GM18909 (cell line): ENCODE measurements around the gene SH3PXD2B.

Experiments used
- ATAC-seq: cut with Tn5 transposase; IDR thresholded peaks from one replicate; pipeline ENCODE4 v1.9.1; 2021; ENCODE audit warnings: mild to moderate bottlenecking; ENCODE audit not compliant: unreplicated experiment, poor library complexity

The SH3PXD2B gene

GRCh38 chr5:172454358-172455086 lies at the start of gene SH3PXD2B:
TSS of gene SH3PXD2B (minus strand) at chr5:172454525. CDS start at chr5:172454352, 173 bp downstream.
- ATAC-seq: no peak

DNA sequence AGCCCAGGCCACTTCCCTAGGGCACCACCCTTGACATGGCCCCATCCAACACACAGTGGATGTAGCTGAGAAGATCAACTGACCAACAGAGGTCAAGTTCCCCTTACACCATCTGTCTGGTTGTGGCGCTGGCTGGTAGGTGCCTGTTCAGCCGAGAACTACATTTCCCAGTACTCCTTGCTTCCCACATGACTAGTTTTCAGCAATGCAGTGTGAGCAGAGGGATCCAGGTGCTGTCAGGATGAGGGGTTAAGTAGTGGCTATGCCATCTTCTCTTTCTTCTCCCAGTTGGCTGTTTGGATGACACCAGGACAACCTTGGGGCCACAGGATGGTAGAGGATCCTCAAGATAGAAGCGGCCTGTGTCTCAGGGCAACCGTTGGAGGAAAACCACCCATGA lies 48.6 kb upstream of the SH3PXD2B start:
- ATAC-seq: no peak

DNA sequence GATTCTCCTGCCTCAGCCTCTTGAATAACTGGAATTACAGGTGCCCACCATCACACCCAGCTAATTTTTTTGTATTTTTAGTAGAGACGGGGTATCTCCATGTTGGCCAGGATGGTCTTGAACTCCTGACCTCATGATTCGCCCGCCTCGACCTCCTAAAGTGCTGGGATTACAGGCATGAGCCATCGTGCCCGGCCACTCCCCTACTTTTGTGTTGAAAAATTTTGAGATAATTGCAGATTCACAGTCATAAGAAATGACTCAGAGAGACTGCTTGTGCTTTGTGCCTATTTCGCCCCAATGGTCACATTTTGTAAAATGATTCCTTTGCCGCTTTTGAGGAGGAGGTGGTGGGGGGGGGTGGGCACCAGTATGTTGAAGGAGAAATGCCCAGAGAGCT lies 48.1 kb upstream of the SH3PXD2B start:
- ATAC-seq: no peak

- no peak for ATAC-seq
These were observed 47.5 kb upstream of the SH3PXD2B start for GRCh38 chr5:172501708-172502320.

DNA sequence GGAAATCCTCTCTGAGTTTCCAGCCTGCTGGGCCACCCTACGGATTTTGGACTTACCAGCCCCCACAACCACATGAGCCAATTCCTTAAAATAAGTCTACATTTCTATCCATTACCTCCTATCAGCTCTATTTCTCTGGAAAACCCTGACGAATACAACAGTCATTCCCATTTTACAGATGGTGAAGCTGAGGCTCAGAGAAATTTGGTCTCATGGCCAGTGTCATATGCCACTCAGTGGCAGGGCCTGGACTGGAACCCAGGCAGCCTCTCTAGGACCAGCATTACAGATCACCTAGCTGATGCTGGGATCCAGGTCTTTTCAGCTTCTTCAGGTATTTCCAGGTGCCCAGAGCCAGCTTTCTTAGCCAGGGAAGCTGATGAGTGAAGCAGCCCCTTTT lies 45.0 kb upstream of the SH3PXD2B start:
- ATAC-seq: no peak

DNA sequence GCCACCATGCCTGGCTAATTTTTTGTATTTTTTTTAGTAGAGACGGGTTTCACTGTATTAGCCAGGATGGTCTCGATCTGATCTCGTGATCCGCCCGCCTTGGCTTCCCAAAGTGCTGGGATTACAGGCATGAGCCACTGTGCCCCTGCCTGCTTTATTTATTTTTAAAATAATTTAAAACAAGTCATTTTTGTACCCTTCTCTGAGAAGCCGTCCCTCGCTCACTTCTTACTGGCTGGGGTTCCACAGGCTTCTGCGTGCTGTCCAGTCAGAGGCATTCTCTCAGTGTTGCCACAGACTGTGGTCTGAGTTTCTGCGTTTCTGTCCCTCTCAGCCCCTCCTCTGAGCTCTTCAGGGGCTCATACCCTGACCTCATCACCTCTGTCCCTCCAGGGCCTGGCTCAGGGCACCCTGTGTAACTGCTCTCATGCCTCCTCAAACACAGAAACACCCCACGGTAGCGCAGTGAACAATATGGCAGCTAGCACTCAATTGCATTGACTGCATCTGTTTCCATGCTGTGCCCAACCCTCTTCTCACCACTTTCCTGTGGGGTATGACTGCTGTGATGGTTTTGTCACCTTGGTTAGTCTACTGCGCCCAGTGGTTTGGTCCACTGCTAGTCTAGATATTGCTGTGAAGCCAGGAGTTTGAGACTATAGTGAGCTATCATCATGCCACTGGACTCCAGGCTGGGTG lies 44.3 kb upstream of the SH3PXD2B start:
- no peak for ATAC-seq

DNA sequence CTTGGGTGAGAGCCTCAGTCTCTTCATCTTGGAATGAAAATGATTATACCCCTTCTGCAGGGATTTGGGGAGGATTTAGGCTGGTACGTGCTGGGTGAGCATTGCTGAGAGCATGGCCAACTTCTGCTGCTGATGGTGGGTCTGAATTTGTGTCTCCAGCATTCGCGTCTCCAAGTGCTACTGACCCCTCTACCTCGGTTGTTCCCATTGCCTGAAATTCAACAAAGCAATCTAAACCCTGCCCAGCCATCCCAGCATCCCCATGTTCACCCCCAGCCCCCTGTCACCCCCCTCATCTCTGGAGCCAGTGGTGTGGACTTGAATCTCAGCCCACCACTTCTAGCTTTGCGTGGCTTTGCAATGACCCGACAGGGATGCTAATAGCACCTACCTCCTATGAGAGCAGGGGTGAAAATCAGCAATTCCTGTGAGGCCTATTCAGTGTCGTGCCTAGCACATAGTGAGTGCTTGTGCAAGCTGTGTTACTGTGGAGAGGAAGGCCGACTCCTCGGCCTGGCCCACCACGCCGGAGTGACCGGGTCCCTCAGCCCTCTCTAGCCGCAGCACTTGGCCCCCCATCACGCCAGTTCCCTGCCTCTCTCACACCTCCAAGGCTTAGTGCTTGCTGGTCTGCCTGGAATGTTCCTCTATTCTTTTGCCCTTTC lies 43.4 kb upstream of the SH3PXD2B start:
- no peak for ATAC-seq

DNA sequence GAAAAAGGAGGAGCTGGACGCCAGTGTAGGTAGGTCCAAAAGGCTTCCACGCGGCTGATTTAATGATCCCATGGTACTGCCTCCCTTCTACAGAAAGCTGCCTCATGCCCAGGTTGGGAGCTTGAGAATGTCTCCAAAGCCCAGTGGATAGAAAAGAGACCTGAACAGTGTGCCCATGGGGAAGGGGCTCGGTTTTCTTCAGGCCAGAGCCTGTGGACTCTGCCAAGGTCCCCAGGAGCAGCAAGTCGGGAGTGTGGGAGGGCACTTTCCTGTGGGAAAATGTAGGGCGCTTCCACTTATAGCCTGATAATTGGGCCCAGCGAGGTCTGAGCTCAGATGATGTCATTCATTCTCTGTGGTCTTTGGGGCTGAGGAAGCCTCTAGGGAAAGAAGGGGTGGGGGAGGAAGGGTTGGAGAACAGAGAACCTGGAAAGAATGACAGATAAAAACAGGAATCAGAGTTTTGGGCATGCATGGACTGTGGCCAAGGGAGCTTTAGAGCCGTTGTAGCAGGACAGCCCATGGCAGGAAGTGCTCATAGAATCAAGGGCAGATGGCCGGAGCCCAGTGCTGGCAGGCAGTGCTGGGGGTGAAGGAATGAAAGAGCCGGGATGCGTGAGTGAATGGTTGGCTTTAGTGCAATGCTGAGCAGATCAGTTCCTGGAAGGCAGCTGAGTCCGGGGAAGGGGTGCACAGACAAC lies 42.5 kb upstream of the SH3PXD2B start:
- no peak for ATAC-seq

GRCh38 chr5:172494630-172495505 lies 40.5 kb upstream of the SH3PXD2B start:
- no peak for ATAC-seq

- ATAC-seq: no peak
These were observed 39.6 kb upstream of the SH3PXD2B start for GRCh38 chr5:172493906-172494305.

DNA sequence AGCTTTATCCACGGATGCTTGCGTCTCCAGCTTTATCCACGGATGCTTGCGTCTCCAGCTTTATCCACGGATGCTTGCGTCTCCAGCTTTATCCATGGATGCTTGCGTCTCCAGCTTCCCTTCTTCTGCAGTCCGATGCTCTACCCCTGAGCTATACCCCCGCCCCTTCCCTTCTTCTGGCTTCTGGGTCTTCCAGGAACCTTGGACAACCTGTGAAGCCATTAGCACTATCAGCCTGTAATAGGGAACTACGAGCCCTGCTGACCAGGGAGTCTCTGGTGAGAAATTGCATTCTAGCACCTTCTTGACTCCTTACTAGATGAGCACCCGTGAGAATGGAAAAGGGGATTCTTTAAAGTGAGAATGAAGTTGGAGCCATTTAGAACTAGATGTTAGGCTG lies 39.1 kb upstream of the SH3PXD2B start:
- ATAC-seq: no peak

GRCh38 chr5:172493002-172493401 lies 38.7 kb upstream of the SH3PXD2B start:
- no peak for ATAC-seq

DNA sequence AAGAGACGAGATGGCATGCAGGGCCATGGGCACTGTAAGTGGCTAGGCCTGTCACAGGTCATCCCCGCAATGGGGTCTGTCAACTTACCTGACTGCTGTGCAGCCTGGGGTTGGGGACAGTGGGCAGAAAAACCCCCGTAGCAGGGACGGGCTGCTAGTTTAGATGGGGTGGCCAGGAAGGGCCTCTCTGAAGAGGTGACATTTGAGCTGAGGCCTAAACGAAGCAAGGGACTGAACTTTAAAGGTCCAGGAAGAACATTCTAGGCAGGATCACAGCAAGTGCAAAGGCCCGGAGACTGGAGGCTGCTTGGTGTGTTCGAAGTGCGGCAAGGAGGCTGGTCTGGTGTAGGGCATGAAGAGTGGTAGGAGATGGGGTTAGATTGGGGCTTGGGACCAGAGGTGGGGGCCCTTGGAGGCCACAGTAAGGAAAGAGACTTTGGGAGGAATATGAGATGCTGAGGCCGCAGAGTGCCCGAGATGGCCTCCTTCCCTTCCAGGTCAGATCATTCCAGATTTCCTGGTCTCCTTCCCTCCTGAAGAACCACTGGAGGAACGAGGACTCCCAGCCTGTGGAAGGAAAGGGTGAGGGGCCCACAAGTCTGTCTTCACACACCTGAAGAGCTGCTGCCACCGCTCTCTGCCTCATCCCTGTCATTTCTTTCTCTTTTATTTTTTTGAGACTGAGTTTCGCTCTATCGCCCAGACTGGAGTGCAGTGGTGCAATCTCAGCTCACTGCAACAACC lies 37.9 kb upstream of the SH3PXD2B start:
- no peak for ATAC-seq

- no peak for ATAC-seq
These were observed 37.2 kb upstream of the SH3PXD2B start for GRCh38 chr5:172491481-172491880.

DNA sequence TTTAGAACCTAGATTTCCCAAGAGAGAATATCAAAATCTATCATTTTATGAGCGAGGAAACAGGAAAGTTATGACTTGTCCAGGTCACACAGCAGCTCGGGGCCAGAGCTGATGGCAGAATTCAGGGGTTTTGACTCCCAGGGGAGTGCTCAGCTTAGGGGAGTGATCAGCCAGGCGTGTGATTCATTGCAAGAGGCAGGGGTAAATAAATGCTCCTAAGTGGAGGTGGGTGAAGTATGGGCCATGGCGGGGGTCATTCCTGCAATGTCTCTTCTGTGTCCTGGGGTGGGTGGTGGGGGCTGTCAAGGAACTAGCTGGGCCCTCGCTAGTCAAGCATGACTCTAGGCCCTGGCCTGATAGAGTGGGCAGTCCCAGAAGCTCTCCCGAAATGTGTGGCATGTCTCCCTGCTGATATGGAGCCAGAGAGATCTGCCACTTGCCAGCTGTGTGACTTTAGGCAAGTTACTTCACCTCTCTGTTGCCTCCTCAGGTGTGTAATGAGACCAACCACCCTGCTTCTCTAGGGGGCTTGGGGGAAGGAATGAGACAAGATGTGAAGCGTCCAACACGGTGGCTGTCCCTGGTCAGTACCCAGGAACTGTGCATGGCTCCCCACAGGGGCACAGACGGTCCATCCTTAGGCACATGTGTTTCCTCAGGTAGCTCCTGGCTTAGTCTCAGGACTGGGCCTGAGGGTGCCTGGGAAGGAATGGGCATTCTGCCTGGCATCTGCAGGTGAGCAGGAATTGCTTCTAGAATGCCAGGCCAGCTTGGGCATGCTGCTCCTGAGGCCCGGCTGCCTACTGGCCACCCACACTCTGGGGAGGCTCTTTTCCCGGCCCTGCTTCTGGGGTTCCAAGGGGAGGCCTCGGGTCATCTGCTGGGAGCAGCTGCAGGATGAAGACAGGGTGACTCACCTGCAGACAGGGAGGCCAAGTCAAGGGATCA lies 36.5 kb upstream of the SH3PXD2B start:
- no peak for ATAC-seq

- ATAC-seq: no peak
These were observed 33.9 kb upstream of the SH3PXD2B start for GRCh38 chr5:172488221-172488620.

- ATAC-seq: no peak
These were observed 33.3 kb upstream of the SH3PXD2B start for GRCh38 chr5:172487671-172488070.

DNA sequence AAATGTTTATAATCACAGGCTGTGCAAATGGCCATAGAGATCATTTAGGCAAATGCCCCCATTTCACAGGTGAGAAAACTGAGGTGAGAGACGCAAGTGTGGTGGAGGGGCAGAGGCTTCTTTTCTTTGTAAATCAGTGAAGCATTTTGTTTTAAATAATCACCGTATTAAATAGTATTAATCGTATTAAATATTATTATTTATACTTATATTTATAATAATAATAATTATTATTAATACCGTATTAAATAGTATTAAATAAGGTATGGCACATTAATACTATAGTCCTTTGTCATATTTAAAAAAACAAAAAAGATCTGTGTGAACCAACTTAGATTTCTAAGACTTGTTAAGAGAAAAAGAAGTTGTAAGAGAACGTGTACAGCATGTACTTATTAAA lies 32.6 kb upstream of the SH3PXD2B start:
- no peak for ATAC-seq
